GM12801 (cell line): ENCODE measurements around the gene ODF4.
A peak's percentile ranks its signal among the peaks of the same experiment; 100 is the strongest.

Experiments
- TF ChIP-seq, protein P1 (sequence below): IDR thresholded peaks from one replicate; pipeline ENCODE4 v1.5.1; 2011; ENCODE audit warnings: control low read depth; ENCODE audit not compliant: insufficient read length; ENCODE audit errors: extremely low read depth

Gene ODF4, protein sequence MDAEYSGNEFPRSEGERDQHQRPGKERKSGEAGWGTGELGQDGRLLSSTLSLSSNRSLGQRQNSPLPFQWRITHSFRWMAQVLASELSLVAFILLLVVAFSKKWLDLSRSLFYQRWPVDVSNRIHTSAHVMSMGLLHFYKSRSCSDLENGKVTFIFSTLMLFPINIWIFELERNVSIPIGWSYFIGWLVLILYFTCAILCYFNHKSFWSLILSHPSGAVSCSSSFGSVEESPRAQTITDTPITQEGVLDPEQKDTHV

DNA sequence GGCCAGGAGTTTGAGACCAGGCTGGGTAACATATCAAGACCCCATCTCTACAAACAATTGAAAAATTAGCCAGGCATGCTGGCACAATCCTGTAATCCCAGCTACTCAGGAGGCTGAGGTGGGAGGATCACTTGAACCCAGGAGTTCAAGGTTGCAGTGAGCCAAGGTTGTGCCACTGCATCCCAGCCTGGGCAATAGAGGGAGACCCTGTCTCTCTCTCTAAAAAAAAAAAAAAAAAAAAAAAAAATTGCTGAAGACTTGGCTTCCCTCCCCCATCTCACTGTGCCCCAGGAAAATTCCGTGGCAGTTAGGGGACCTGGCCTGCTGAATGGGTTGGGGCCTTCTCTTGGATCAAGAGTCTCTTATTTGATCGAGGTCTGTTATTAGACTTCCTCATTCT lies at the start of gene ODF4:
Gene ODF4, plus strand, starts transcription at position 301 of the 400 bp plus-strand sequence. CDS start 212 bp downstream, outside the sequence.
- TF ChIP-seq, protein P1, sequence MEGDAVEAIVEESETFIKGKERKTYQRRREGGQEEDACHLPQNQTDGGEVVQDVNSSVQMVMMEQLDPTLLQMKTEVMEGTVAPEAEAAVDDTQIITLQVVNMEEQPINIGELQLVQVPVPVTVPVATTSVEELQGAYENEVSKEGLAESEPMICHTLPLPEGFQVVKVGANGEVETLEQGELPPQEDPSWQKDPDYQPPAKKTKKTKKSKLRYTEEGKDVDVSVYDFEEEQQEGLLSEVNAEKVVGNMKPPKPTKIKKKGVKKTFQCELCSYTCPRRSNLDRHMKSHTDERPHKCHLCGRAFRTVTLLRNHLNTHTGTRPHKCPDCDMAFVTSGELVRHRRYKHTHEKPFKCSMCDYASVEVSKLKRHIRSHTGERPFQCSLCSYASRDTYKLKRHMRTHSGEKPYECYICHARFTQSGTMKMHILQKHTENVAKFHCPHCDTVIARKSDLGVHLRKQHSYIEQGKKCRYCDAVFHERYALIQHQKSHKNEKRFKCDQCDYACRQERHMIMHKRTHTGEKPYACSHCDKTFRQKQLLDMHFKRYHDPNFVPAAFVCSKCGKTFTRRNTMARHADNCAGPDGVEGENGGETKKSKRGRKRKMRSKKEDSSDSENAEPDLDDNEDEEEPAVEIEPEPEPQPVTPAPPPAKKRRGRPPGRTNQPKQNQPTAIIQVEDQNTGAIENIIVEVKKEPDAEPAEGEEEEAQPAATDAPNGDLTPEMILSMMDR, result no peak

DNA sequence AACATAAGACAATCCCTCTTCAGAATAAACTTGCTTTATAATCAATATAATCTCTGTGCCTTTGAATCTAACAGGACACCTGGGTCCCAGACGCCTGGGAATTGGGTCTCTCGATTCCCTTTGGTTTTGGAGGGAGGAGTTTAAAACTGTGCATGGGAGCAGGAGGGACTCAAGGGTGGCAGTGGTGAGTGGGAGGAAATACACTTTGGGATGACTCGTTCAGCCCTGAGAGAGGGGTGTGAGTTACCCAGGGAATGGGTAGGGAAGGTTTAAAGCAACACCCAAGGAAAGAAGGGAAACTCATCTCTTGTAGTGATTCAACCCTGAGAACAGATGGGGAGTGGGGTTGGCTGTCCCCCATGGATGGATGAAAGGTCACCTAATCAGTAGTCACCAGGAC lies 49.6 kb upstream of the ODF4 start:
- TF ChIP-seq, protein P1, result no peak

DNA sequence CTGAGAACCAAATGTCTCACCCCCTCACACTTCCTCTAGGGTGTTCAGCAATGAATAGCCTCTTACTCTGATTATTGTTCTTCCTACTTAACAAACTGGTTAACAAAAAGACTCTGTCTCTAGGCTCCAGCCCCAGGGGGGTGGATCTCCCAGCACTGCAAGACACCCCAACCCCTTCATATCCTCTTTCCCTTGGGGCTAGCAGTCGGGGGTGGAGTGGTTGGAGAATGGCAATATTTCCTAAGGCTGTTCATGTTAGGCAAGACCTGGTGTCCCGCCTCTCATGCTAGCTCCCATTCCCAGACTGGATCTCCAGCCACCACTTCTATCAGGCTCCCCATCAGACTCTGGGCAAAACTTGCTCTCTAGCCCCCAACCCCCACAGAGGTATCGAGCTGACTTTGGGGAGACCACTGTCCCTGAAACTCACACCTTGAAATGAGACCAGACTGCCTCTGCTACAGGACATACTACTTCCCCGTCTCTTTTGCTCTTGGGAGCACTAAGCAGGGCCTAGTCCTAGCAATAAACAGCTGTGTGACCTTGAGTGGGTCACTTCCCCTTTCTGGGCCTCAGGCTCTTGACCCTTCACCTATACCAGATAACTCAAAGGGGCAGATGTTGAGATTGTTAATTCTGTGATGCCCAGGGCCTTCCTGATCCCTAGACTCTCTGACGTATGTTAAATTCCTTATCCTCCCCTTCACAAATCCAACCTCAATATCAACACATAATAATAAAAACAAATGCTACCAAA lies 46.8 kb upstream of the ODF4 start:
- TF ChIP-seq, protein P1, result no peak

DNA sequence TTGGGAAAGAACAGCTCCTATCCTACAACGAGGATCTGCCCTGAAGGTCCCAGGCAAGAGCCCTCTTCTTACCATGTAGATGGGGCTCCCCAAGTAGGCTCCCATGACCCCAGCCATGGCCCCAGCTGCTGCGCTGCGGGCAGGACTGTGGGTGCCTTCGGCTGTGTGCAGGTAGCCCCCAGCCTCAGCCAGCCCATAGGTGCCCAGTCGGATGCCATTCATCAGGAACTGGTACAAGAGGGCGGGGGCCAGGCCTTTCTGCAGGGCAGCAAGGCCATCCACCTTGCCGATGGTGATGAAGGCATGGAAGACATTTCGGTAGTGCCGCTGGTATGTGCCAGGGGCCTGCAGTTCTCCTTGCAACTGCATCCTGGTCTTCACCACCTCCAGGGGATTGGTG lies 45.3 kb upstream of the ODF4 start:
- TF ChIP-seq, protein P1, result no peak

DNA sequence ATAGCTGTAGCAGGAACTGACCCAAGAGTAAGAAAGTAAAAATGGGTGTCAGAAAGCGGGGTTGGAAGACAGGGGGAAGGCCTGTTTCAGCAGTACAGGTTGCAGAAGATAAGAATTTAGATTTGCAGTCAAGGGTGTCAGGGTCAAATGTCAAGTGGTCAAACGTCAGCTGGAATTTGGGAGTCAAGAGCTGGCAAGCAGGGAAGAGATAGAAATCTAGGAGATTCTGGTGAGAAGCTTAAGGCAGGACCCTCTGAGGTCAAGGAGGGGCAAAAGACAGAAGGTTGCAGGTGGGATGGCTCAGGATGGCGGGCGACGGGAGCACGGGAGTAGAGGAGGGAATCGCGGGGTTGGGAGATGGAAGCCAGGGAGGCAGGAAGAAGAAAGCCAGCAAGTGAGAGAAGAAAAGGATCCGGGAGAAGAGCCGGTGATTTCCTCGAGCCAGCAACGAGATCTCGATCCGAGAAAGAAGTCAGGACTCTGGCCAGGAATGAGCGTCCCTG lies 44.8 kb upstream of the ODF4 start:
- TF ChIP-seq, protein P1, result no peak

DNA sequence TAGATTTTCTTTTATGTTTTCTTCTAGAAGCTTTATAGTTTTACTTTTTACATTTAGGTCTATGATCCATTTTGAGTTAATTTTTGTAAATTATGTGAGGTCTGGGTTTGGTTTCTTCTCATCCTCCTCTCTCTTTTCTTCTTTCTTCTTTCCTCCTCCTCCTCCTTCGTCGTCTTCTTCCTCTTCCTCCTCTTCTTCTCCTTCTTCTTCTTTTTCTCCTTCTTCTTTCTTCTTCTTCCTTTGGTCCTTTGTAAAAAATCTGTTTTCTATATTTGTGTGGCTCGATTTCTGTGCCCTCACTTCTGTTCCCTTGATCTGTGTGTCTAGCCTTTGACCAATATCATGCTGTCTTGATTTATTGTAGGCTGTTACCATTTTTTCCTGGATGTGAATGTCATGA lies 39.4 kb upstream of the ODF4 start:
- TF ChIP-seq, protein P1, result no peak

DNA sequence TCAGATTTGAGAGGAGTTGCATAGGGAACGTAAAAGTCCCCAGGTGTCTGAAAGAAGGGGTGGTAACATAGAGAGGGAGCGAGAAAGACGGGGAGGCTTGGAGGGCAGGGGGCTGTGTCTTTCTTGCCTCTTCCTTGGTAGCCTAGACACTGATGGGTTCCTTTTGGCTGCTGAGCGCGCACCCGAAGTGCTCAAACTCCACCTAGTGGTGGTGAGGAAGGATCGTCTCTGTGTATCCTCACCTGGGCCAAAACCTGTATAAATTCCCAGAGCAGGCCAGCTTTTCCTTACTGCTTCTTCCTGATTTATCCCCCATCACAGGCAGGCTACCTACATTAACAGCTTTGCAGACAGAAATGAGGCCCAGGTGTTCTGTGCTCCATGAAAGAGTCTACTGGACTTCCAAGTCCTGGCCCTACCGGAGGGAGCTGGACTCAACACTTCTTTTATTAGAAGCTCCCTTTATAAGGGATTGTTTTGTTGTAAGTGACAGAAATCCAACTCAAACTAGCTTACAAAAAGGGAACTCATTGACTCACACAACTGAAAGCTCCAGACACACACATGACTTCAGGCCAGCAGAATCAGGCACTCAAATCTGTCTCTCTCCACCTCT lies 38.9 kb upstream of the ODF4 start:
- TF ChIP-seq, protein P1, result peak; percentile 41
